Measurements from ENCODE around the gene CDHR5. TPM values are rescaled to one million over a fixed set of nuclear protein-coding genes. Genes with fewer than 3 reads are reported as not detected.

Gene CDHR5
- total RNA-seq, 1 donor from 2014 or later, result 1.0 TPM

- no peak overlapping the region for H3K27ac ChIP-seq (ENCODE audit: low read depth, low read length)
- H3K4me3 ChIP-seq (ENCODE audit: low read length in 3 of 3), result no peak overlapping the region
- peaks cover 29 to 34% (median 29%) of the 10 kb centered on the region in 3 donors for H3K4me1 ChIP-seq (ENCODE audit: control insufficient read depth in 3 of 3, insufficient read depth in 3 of 3, low read length in 3 of 3)
- H3K9ac ChIP-seq (ENCODE audit: low read depth in 1 of 3, low read length in 3 of 3), result no peak overlapping the region
- H3K36me3 ChIP-seq (ENCODE audit: control insufficient read depth in 3 of 3, insufficient read depth in 3 of 3, low read length in 3 of 3), result peaks cover 7 to 11% (median 9%) of the 10 kb centered on the region in 3 donors
- no peaks in the 10 kb centered on the region for H3K27me3 ChIP-seq (ENCODE audit: control insufficient read depth in 3 of 3, insufficient read depth in 3 of 3, low read length in 3 of 3)
- H3K9me3 ChIP-seq (ENCODE audit: control insufficient read depth in 3 of 3, low read length in 3 of 3), result no peaks in the 10 kb centered on the region
These were observed 7.4 kb downstream of the CDHR5 start for GRCh38 chr11:617199-617911.

DNA sequence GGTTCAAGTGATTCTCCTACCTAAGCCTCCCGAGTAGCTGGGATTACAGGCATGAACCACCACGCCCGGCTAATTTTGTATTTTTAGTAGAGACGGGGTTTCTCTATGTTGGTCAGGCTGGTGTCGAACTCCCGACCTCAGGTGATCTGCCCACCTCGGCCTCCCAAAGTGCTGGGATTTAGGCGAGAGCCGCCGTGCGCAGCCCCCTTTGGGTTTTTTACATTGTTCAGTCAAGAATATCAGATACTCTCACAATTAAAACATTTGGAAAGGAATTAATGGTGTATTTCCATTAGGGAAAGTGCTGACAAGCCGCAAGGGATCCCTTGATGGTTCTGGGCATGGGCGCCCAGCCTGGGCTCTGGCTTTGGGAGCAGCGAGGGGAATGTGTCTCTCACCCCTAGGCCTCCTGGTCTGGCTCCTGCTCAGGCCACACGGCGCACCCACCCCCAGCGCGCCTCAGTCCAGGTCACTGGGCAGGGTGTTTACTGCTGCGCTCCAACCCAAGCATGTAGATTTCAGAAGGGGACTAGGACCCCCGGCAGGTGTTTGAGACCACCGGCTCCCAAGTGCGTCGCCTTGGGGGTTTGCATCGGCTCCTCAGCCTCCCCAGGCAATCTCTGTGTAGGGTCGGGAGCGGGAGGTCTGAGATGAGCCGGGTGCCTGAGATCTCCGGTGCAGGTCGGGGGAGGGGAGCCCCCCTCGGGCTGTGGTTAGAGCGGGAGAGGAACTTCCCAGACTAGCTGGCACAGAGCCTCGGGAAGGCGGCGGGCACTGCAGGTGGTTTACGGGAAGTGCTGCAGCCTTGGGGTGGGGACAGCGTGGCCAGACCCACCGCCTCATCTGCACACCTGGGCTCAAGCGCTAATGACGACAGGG, 8.2 kb downstream of the CDHR5 start:
- Histone ChIP-seq H3K36me3 (ENCODE audit: control insufficient read depth in 3 of 3, insufficient read depth in 3 of 3, low read length in 3 of 3) (peaks cover 7 to 16% (median 14%) of the 10 kb centered on the region in 3 donors), H3K27me3 (ENCODE audit: control insufficient read depth in 3 of 3, insufficient read depth in 3 of 3, low read length in 3 of 3) (no peaks in the 10 kb centered on the region), H3K9me3 (ENCODE audit: control insufficient read depth in 3 of 3, low read length in 3 of 3) (no peaks in the 10 kb centered on the region), H3K27ac (ENCODE audit: low read depth, low read length) (peak overlapping the region; percentile 51), H3K4me3 (ENCODE audit: low read length in 3 of 3) (peak overlapping the region; percentile 61 to 94 (median 91)), H3K4me1 (ENCODE audit: control insufficient read depth in 3 of 3, insufficient read depth in 3 of 3, low read length in 3 of 3) (peaks cover 35 to 42% (median 35%) of the 10 kb centered on the region in 3 donors), H3K9ac (ENCODE audit: low read depth in 1 of 3, low read length in 3 of 3) (no peak overlapping the region)

- no peaks in the 10 kb centered on the region for H3K27me3 ChIP-seq (ENCODE audit: control insufficient read depth in 3 of 3, insufficient read depth in 3 of 3, low read length in 3 of 3)
- H3K9ac ChIP-seq (ENCODE audit: low read depth in 1 of 3, low read length in 3 of 3), result peak within 1 kb of the TSS; percentile 85 to 92 (median 90)
- H3K9me3 ChIP-seq (ENCODE audit: control insufficient read depth in 3 of 3, low read length in 3 of 3), result no peaks in the 10 kb centered on the region
- peaks cover 35 to 44% (median 37%) of the 10 kb centered on the region in 3 donors for H3K4me1 ChIP-seq (ENCODE audit: control insufficient read depth in 3 of 3, insufficient read depth in 3 of 3, low read length in 3 of 3)
- peak within 1 kb of the TSS; percentile 85 to 94 (median 91) for H3K4me3 ChIP-seq (ENCODE audit: low read length in 3 of 3)
- H3K36me3 ChIP-seq (ENCODE audit: control insufficient read depth in 3 of 3, insufficient read depth in 3 of 3, low read length in 3 of 3), result peaks cover 16 to 25% (median 23%) of the 10 kb centered on the region in 3 donors
- H3K27ac ChIP-seq (ENCODE audit: low read depth, low read length), result peak within 1 kb of the TSS; percentile 92
These were observed 9.0 kb downstream of the CDHR5 start, which contains the start of gene IRF7 for GRCh38 chr11:615504-616319. TSS of gene IRF7 (minus strand) at chr11:615950. CDS start at chr11:615364, 586 bp downstream.

DNA sequence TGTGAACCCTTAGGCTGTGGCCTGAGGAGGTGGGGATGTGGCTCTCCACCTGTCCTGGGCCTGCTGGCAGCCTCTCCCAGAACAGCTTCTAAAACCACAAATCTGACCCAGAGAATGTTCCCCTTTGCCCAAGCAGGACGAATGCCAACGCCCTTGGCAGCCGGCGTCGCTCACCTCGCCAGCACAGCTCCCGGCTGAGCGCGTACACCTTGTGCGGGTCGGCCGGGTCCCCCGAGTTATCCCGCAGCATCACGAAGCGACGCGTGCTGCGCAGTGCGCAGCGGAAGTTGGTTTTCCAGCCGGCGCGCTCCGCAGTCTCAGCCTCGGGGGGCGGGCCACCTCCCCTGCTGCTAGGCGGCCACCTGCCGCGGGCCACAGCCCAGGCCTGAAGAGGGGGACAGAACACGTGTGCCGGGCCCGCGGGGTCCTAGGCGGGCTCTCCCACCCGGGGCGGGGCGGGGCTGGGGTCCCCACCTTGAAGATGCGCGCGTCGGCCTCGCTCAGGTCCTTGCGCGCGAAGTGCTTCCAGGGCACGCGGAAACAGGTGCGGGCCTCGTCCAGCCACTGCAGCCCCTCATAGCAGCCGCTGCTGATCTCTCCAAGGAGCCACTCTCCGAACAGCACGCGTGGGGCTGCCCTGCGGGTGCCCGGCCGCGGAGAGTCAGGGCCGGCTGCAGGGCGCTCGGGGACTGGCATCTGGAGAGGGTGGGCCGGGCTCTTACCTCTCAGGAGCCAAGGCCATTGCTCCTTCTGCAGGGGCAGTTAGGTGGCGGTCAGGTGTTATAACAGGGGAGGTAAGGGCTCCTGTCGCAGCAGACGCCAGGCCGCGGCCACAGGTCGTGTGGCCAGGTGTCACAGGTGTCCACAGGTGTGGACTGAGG, 9.9 kb downstream of the CDHR5 start:
- H3K9me3 ChIP-seq (ENCODE audit: control insufficient read depth in 3 of 3, low read length in 3 of 3), result no peaks in the 10 kb centered on the region
- H3K4me3 ChIP-seq (ENCODE audit: low read length in 3 of 3), result peak overlapping the region; percentile 85 to 94 (median 91)
- no peaks in the 10 kb centered on the region for H3K27me3 ChIP-seq (ENCODE audit: control insufficient read depth in 3 of 3, insufficient read depth in 3 of 3, low read length in 3 of 3)
- H3K9ac ChIP-seq (ENCODE audit: low read depth in 1 of 3, low read length in 3 of 3), result peak overlapping the region; percentile 85 to 92 (median 90)
- H3K36me3 ChIP-seq (ENCODE audit: control insufficient read depth in 3 of 3, insufficient read depth in 3 of 3, low read length in 3 of 3), result peaks cover 24 to 33% (median 29%) of the 10 kb centered on the region in 3 donors
- H3K27ac ChIP-seq (ENCODE audit: low read depth, low read length), result peak overlapping the region; percentile 92
- peaks cover 35 to 44% (median 37%) of the 10 kb centered on the region in 3 donors for H3K4me1 ChIP-seq (ENCODE audit: control insufficient read depth in 3 of 3, insufficient read depth in 3 of 3, low read length in 3 of 3)

DNA sequence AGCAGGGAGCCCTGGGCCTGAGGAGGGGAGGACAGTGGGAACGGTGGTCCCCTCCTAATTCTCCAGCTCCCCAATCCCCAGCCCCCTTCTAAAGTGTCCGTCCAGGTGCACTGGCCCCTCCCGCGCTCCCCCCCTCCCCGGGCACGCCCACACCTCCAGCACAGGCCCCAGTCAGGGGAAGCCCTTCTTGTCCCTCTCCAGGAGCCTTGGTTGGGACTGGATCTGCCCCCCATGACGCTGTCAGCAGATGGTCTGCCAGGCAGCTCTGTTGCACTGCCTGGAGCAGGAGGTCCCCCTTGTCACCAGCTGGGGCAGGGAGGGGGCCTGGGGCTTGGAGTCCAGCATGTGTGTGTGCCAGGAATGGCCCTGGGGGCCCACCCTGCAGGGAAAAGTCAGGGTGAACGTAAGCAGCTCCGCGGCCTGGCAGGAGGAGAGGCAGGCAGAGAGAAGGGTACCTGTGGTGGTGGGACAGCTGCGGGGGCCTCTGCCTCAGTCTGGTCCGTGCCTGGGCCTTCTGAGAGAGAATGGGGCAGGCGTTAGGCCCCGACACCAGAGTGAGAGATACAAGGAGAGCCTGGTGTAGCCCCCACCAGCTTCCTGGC, 10.6 kb downstream of the CDHR5 start:
- Histone ChIP-seq H3K36me3 (ENCODE audit: control insufficient read depth in 3 of 3, insufficient read depth in 3 of 3, low read length in 3 of 3) (peaks cover 27 to 38% (median 32%) of the 10 kb centered on the region in 3 donors), H3K4me3 (ENCODE audit: low read length in 3 of 3) (peak overlapping the region; percentile 35 to 94 (median 91))

DNA sequence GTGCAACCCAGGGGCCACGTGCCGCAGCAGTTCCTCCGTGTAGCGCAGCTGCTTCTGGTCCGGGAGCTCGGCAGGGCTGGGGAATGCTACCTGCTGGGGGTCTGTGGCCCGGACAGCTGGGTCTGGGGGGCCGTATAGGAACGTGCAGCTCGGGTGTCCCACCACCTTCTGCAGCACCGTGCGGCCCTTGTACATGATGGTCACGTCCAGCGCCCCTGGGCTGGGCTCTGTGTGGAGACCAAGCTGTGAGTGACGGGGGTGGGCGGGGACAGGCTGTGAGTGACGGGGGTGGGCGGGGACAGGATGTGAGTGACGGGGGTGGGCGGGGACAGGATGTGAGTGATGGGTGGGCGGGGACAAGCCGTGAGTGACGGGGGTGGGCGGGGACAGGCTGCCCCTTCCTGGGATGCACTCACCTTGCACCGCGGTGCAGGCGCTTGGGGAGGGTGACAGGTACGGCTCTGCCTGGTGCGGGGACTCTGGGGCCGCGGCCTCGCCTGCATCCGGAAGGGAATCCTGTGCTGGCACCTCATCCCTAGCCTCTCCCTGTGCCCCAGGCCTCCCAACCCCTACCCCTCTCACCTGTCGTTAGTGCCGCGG, 11.3 kb downstream of the CDHR5 start:
- Histone ChIP-seq H3K27me3 (ENCODE audit: control insufficient read depth in 3 of 3, insufficient read depth in 3 of 3, low read length in 3 of 3) (no peaks in the 10 kb centered on the region), H3K9ac (ENCODE audit: low read depth in 1 of 3, low read length in 3 of 3) (no peak overlapping the region), H3K27ac (ENCODE audit: low read depth, low read length) (peak overlapping the region; percentile 65), H3K4me1 (ENCODE audit: control insufficient read depth in 3 of 3, insufficient read depth in 3 of 3, low read length in 3 of 3) (peaks cover 35 to 44% (median 37%) of the 10 kb centered on the region in 3 donors), H3K9me3 (ENCODE audit: control insufficient read depth in 3 of 3, low read length in 3 of 3) (no peaks in the 10 kb centered on the region), H3K36me3 (ENCODE audit: control insufficient read depth in 3 of 3, insufficient read depth in 3 of 3, low read length in 3 of 3) (peaks cover 33 to 44% (median 39%) of the 10 kb centered on the region in 3 donors), H3K4me3 (ENCODE audit: low read length in 3 of 3) (no peak overlapping the region)

More for the DNA sequence above, 10.6 kb downstream of the CDHR5 start:
- Histone ChIP-seq H3K9me3 (ENCODE audit: control insufficient read depth in 3 of 3, low read length in 3 of 3) (no peaks in the 10 kb centered on the region), H3K4me1 (ENCODE audit: control insufficient read depth in 3 of 3, insufficient read depth in 3 of 3, low read length in 3 of 3) (peaks cover 35 to 44% (median 37%) of the 10 kb centered on the region in 3 donors), H3K27me3 (ENCODE audit: control insufficient read depth in 3 of 3, insufficient read depth in 3 of 3, low read length in 3 of 3) (no peaks in the 10 kb centered on the region), H3K9ac (ENCODE audit: low read depth in 1 of 3, low read length in 3 of 3) (peak overlapping the region; percentile 53 to 90 (median 57)), H3K27ac (ENCODE audit: low read depth, low read length) (peak overlapping the region; percentile 51)

DNA sequence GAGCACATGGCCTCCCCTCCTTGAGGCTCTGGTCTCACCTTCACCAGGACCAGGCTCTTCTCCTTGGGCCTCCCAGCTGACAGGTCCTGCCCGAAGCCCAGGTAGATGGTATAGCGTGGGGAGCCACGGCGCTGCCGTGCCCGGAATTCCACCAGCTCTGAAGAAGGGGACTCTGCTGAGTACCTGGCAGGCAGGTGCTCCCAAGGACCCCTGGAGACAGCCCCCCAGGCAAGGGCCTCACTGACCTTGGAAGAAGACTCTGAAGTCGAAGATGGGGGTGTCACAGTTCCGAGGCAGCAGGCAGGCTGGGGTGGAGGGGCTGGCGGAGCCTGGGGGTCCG, 11.8 kb downstream of the CDHR5 start:
- H3K4me1 ChIP-seq (ENCODE audit: control insufficient read depth in 3 of 3, insufficient read depth in 3 of 3, low read length in 3 of 3), result peaks cover 35 to 44% (median 37%) of the 10 kb centered on the region in 3 donors
- peak overlapping the region; percentile 65 for H3K27ac ChIP-seq (ENCODE audit: low read depth, low read length)
- H3K9ac ChIP-seq (ENCODE audit: low read depth in 1 of 3, low read length in 3 of 3), result peak overlapping the region in 1 of 3 donors; percentile 54
- H3K4me3 ChIP-seq (ENCODE audit: low read length in 3 of 3), result no peak overlapping the region
- peaks cover 39 to 48% (median 39%) of the 10 kb centered on the region in 3 donors for H3K36me3 ChIP-seq (ENCODE audit: control insufficient read depth in 3 of 3, insufficient read depth in 3 of 3, low read length in 3 of 3)
- no peaks in the 10 kb centered on the region for H3K27me3 ChIP-seq (ENCODE audit: control insufficient read depth in 3 of 3, insufficient read depth in 3 of 3, low read length in 3 of 3)
- H3K9me3 ChIP-seq (ENCODE audit: control insufficient read depth in 3 of 3, low read length in 3 of 3), result no peaks in the 10 kb centered on the region

DNA sequence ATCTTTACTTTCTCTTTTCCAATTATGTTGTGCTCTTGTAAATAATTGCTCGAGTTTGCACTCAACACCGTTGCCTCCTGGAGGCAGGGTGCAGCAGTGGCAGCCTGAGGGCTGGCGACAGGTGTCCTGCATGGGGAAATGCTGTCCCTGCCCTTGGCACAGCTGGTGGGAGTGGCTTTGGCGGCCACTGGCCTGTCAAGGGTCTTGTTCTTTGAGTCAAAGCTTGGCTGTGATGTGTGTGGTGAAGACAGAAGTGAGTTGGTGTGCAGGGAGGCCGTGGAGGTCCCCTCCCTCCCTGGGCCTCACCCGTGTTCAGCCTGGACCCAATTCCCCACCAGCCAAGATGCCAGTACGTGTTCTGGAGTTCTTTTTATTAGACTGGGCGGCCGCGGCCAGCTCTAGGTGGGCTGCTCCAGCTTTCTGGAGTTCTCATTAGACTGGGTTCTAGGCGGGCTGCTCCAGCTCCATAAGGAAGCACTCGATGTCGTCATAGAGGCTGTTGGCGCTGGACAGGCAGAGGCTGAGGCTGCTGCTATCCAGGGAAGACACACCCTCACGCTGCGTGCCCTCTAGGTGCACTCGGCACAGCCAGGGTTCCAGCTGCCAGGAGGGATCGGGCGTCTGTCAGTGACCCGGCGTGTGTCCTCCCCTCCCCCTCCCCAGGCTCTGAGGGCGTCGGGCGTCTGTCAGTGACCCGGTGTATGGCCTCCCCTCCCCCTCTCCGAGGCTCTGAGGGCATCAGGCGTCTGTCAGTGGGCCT, 12.4 kb downstream of the CDHR5 start:
- no peaks in the 10 kb centered on the region for H3K9me3 ChIP-seq (ENCODE audit: control insufficient read depth in 3 of 3, low read length in 3 of 3)
- H3K27me3 ChIP-seq (ENCODE audit: control insufficient read depth in 3 of 3, insufficient read depth in 3 of 3, low read length in 3 of 3), result no peaks in the 10 kb centered on the region
- H3K4me1 ChIP-seq (ENCODE audit: control insufficient read depth in 3 of 3, insufficient read depth in 3 of 3, low read length in 3 of 3), result peaks cover 35 to 44% (median 37%) of the 10 kb centered on the region in 3 donors
- peak overlapping the region; percentile 65 for H3K27ac ChIP-seq (ENCODE audit: low read depth, low read length)
- peaks cover 44 to 54% (median 44%) of the 10 kb centered on the region in 3 donors for H3K36me3 ChIP-seq (ENCODE audit: control insufficient read depth in 3 of 3, insufficient read depth in 3 of 3, low read length in 3 of 3)
- peak overlapping the region in 1 of 3 donors; percentile 54 for H3K9ac ChIP-seq (ENCODE audit: low read depth in 1 of 3, low read length in 3 of 3)
- peak overlapping the region in 2 of 3 donors; percentile 22 to 35 for H3K4me3 ChIP-seq (ENCODE audit: low read length in 3 of 3)

Data from skeletal muscle tissue (tissue), 4 donors.